Measurements from ENCODE around the gene SYNE1.

SYNE1 gene

DNA sequence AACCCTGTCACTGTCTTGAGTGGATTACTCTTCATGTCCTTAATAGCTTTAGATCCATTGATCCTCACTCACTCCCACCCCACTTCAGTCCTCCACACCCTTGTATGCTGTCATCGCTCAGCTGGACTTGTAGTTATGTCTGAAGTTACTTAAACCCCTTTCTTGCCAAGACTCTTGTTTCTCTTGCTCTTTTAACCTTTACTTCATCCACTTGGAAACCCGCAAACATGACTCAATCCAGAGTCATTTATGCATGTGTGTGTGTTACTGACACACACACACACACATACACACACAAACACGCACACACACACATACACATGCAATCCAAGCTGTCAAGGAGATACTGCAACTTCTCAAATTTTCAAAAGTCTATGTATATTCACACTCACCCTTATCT is 341.8 kb downstream of the SYNE1 start:
- POLR2A ChIA-PET, result no interaction called here
- TF ChIP-seq, protein P1, sequence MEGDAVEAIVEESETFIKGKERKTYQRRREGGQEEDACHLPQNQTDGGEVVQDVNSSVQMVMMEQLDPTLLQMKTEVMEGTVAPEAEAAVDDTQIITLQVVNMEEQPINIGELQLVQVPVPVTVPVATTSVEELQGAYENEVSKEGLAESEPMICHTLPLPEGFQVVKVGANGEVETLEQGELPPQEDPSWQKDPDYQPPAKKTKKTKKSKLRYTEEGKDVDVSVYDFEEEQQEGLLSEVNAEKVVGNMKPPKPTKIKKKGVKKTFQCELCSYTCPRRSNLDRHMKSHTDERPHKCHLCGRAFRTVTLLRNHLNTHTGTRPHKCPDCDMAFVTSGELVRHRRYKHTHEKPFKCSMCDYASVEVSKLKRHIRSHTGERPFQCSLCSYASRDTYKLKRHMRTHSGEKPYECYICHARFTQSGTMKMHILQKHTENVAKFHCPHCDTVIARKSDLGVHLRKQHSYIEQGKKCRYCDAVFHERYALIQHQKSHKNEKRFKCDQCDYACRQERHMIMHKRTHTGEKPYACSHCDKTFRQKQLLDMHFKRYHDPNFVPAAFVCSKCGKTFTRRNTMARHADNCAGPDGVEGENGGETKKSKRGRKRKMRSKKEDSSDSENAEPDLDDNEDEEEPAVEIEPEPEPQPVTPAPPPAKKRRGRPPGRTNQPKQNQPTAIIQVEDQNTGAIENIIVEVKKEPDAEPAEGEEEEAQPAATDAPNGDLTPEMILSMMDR (IDR thresholded peaks at IDR 0.05; ENCODE audit: insufficient read depth, low read length, missing control alignments), result no peak
- CTCF ChIA-PET, result interaction anchor here (0.9 to 1.7 kb wide), 3 partner anchors 17 to 26 kb away, joined by 3 to 5 read pairs (median 4); no protein-coding TSS in a partner anchor
- no peak for DNase-seq (ENCODE audit: low read depth, low spot score)
- H3K4me3 ChIP-seq (ENCODE audit: low read depth, low read length), result no peak overlapping the region

DNA sequence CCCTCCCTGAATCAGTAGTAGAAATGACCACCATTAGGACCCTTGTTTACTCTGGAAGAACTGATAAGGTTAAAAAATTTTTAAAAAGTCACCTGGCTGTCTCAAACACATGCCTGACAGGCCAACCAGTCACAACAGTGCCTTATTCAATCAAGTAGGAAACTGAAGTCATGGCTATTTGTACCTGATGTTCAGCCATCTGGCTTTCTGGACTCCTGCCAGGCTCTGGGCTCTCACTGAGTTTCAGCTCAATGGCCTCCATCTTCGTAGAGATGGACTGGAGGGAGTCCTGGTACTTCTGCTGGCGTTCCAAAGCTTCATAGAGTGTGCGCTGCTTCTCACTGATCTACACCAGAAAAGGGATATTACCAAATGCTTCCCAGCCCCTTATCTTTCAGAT is 343.8 kb downstream of the SYNE1 start:
- no peak for DNase-seq (ENCODE audit: low read depth, low spot score)
- H3K4me3 ChIP-seq (ENCODE audit: low read depth, low read length), result no peak overlapping the region
- CTCF ChIA-PET, result interaction anchor here (1.0 to 1.9 kb wide), 3 partner anchors 8 to 45 kb away, joined by 3 to 11 read pairs (median 9); no protein-coding TSS in a partner anchor
- TF ChIP-seq, protein P1 (IDR thresholded peaks at IDR 0.05; ENCODE audit: insufficient read depth, low read length, missing control alignments), result no peak
- POLR2A ChIA-PET, result no interaction called here

DNA sequence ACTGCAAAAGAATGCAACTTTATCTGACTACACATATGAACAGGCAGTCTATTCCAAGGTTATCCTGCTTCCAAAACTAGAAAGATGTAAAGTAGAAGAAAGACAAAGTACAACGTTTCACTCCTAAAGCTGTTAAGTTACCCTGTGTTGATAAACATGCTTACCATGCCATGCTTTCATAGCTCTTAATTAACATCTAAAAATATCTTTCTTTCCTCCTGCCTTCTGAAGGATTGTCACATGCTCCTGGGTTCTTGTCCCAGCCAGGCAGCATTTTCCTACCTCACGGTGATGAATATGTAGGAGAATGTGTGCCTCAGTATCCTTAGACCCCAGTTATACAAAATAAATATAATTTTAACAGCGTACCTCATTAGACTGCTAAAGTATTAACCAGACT is 344.6 kb downstream of the SYNE1 start:
- CTCF ChIA-PET, result interaction anchor here (0.9 to 1.9 kb wide), 4 partner anchors 9 to 46 kb away, joined by 3 to 11 read pairs (median 6); no protein-coding TSS in a partner anchor
- POLR2A ChIA-PET, result no interaction called here
- DNase-seq (ENCODE audit: low read depth, low spot score), result no peak
- TF ChIP-seq, protein P1 (IDR thresholded peaks at IDR 0.05; ENCODE audit: insufficient read depth, low read length, missing control alignments), result no peak
- H3K4me3 ChIP-seq (ENCODE audit: low read depth, low read length), result no peak overlapping the region

DNA sequence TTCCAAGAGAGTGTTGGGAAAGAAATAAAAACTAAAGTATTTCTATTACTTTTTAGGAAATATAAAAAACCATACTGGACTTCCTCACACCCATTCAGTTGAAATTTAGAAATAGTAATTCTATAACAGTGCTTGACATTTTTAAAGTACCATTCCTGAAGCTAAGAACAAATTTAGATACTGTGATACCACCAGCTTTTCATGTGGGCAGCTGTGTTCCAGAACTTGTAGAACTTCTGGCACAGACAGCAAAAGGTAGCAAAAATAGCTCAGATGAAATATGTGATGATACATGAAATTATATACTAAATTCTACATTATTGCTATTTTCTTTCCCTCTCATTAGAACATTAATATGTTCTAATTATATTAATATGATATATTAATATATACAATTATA is 346.5 kb downstream of the SYNE1 start:
- no peak overlapping the region for H3K4me3 ChIP-seq (ENCODE audit: low read depth, low read length)
- DNase-seq (ENCODE audit: low read depth, low spot score), result no peak
- TF ChIP-seq, protein P1 (IDR thresholded peaks at IDR 0.05; ENCODE audit: insufficient read depth, low read length, missing control alignments), result no peak
- ChIA-PET CTCF (no interaction called here), POLR2A (no interaction called here)

DNA sequence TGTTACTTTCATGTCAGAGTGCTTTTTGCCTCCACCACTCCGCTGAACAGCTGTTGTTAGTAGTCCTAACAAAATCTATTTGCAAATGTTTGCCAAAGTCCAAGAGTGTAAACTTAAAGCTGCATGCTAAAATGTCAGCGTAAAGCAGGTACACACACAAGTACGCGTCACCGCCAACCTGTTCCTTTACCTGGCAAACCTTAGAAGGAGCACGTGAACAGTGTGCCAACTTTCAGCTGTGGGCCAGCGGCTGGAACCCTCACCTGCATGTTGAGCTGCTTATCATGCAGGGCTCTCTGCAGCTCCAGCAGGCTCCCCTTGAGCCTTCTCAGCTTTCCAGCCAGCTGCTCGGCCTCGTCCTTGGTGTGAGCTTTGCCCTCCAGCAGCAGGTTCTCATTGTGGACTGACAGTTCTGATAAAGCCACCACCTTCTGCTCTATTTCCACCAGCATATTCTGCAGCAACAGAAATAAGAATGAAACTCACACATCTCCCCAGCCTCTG is 359.3 kb downstream of the SYNE1 start:
- TF ChIP-seq, protein P1 (IDR thresholded peaks at IDR 0.05; ENCODE audit: insufficient read depth, low read length, missing control alignments), result no peak
- DNase-seq (ENCODE audit: low read depth, low spot score), result no peak
- CTCF ChIA-PET, result interaction anchor here (0.9 to 2.2 kb wide), 4 partner anchors 10 to 24 kb away, joined by 3 to 5 read pairs (median 4); no protein-coding TSS in a partner anchor
- POLR2A ChIA-PET, result no interaction called here
- H3K4me3 ChIP-seq (ENCODE audit: low read depth, low read length), result no peak overlapping the region

DNA sequence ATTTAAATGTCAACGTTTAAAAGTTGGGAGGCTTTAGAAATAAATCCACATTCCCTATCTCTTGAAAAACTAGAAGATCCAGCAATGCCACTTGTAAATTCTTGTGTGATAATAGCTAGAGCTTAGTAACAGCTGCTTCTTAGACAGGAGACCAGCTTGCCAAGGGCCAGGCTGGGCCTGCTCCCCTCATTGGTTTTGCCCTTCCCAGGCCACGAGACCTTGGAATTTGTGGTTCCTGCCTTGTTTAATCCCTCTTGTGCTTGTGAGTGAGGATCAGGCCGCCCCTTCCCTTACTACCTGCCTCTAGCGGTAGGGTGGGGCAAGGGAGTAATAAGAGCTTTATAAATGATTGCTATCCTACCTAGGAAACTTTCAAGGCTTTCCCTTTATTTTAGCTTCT is 363.5 kb downstream of the SYNE1 start:
- no peak overlapping the region for H3K4me3 ChIP-seq (ENCODE audit: low read depth, low read length)
- POLR2A ChIA-PET, result no interaction called here
- TF ChIP-seq, protein P1 (IDR thresholded peaks at IDR 0.05; ENCODE audit: insufficient read depth, low read length, missing control alignments), result no peak
- no peak for DNase-seq (ENCODE audit: low read depth, low spot score)
- CTCF ChIA-PET, result interaction anchor here (1.2 to 3.7 kb wide), 2 partner anchors 28 to 65 kb away, joined by 5 to 13 read pairs; no protein-coding TSS in a partner anchor
